Purkinje cell (primary cell): ENCODE results near the gene IPPK. TPM values are rescaled to one million over a fixed set of nuclear protein-coding genes. Genes with fewer than 3 reads are reported as not detected.

Experiments used
- polyA plus RNA-seq: library from polyadenylated mRNA; unstranded; fragments of >200 nt; fragmentation: Nextera tagmentation; gene quantifications from 2 replicates; pipeline ENCODE4 v1.2.1, GENCODE V29; 2014

IPPK gene, protein sequence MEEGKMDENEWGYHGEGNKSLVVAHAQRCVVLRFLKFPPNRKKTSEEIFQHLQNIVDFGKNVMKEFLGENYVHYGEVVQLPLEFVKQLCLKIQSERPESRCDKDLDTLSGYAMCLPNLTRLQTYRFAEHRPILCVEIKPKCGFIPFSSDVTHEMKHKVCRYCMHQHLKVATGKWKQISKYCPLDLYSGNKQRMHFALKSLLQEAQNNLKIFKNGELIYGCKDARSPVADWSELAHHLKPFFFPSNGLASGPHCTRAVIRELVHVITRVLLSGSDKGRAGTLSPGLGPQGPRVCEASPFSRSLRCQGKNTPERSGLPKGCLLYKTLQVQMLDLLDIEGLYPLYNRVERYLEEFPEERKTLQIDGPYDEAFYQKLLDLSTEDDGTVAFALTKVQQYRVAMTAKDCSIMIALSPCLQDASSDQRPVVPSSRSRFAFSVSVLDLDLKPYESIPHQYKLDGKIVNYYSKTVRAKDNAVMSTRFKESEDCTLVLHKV
- 0.76 and 2.3 TPM in 2 replicates for polyA plus RNA-seq

DNA sequence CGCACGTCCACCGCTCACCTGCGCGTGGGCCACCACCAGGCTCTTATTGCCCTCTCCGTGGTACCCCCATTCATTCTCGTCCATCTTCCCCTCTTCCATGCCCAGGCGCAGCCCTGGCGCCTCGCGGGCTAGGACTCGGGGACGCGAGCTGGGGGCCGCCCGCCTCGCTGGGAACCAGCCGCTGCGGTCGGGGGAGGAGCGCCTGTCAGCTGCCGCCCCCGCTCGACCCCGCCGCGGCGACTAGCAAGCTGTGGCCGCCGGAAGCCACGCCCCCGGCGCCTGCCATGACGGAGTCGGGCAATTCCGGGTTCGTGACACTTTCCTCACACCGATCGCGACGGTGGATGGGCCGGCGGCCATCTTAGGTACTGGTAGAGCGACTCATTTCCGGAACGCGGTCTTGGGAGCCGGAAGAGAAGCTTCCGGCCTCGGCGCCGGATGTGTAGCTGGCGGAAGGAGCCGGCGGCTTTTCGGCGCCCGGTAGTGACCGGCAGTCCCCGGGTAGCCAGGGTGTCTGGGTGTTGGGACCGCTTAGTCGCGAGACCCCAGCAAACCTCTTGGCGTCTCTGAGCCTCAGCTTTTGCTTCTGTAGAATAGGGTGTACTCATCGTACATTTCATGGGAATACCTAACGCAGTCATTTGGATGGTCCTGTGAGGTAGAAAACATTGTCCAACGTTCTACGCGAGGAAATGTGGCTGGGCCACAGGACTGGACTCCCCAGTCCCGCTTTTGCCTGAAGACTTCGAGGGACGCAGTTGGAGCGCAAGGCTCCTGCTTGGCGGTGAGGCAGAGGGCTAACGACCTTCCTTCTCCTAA, at the start of gene IPPK:
Gene IPPK, minus strand, starts transcription at position 242 of the 819 bp plus-strand sequence. Its CDS starts 143 bp downstream, at position 99.

Other genes with a start within 250 kb of the IPPK start
- gene OMD, start 245.7 kb downstream of the IPPK start, polyA plus RNA-seq, result 1.6 and 3.0 TPM in 2 replicates
- 0.70 and 0.83 TPM in 2 replicates for gene ASPN, start 187.6 kb downstream of the IPPK start, polyA plus RNA-seq
- gene ECM2, start 134.1 kb downstream of the IPPK start, polyA plus RNA-seq, result 9.1 and 10.2 TPM in 2 replicates
- gene BICD2, start 94.7 kb upstream of the IPPK start, polyA plus RNA-seq, result 6.1 and 7.1 TPM in 2 replicates
- 2.6 and 4.9 TPM in 2 replicates for gene ZNF484, start 207.9 kb upstream of the IPPK start, polyA plus RNA-seq